Measurements from ENCODE around the gene HKDC1.

Gene HKDC1

GRCh38 chr10:69216577-69217118 is 3.5 kb upstream of the HKDC1 start:
- no peak for DNase-seq

GRCh38 chr10:69217119-69217754 is 2.9 kb upstream of the HKDC1 start:
- DNase-seq = no peak

GRCh38 chr10:69218831-69219230 is 1.3 kb upstream of the HKDC1 start:
- DNase-seq = no peak

- no peak for DNase-seq
Measured at GRCh38 chr10:69220507-69220906, 375 bp downstream of the HKDC1 start.

GRCh38 chr10:69222157-69223027 is 2.3 kb downstream of the HKDC1 start:
- no peak for DNase-seq

- DNase-seq = no peak
Measured at GRCh38 chr10:69223028-69223342, 2.9 kb downstream of the HKDC1 start.

GRCh38 chr10:69224862-69225657 is 4.9 kb downstream of the HKDC1 start:
- DNase-seq = no peak

- DNase-seq = no peak
Measured at GRCh38 chr10:69225681-69226080, 5.5 kb downstream of the HKDC1 start.

- DNase-seq = no peak
Measured at GRCh38 chr10:69226919-69227450, 6.9 kb downstream of the HKDC1 start.

GRCh38 chr10:69228151-69228550 is 8.0 kb downstream of the HKDC1 start:
- DNase-seq = no peak

- no peak for DNase-seq
Measured at GRCh38 chr10:69229616-69229916, 9.4 kb downstream of the HKDC1 start.

- no peak for DNase-seq
Measured at GRCh38 chr10:69230128-69230527, 10.0 kb downstream of the HKDC1 start.

- DNase-seq = no peak
Measured at GRCh38 chr10:69232252-69232651, 12.1 kb downstream of the HKDC1 start.

- DNase-seq = no peak
Measured at GRCh38 chr10:69232736-69233480, 12.8 kb downstream of the HKDC1 start.

- no peak for DNase-seq
Measured at GRCh38 chr10:69234447-69234846, 14.3 kb downstream of the HKDC1 start.

- DNase-seq = no peak
Measured at GRCh38 chr10:69237528-69238159, 17.5 kb downstream of the HKDC1 start.

- no peak for DNase-seq
Measured at GRCh38 chr10:69239136-69239535, 19.0 kb downstream of the HKDC1 start.

GRCh38 chr10:69239816-69240434 is 19.8 kb downstream of the HKDC1 start:
- no peak for DNase-seq

- DNase-seq = no peak
Measured at GRCh38 chr10:69240455-69240854, 20.3 kb downstream of the HKDC1 start.

- DNase-seq = no peak
Measured at GRCh38 chr10:69241575-69241974, 21.4 kb downstream of the HKDC1 start.

- no peak for DNase-seq
Measured at GRCh38 chr10:69242040-69242851, 22.1 kb downstream of the HKDC1 start.
